KMS-11 (cell line): ENCODE measurements around the gene ST7.
"Not testable (repeated sequence)": the region's sequence is repeated elsewhere in the genome, so short reads cannot be mapped to it uniquely, and the experiment has no call there.

Experiments used
- H2AFZ ChIP-seq: fragments of 200-600 bp; sonication (generic); 2 replicates; pipeline ENCODE4 v1.6.1; 2016; ENCODE audit warnings: antibody characterized with exemption, mixed run types, low read depth
- H3K27ac ChIP-seq: fragments of 200-600 bp; sonication (generic); 2 replicates; pipeline ENCODE4 v1.6.1; 2016; ENCODE audit warnings: mild to moderate bottlenecking, mixed run types
- H3K27me3 ChIP-seq: fragments of 200-600 bp; sonication (generic); 2 replicates; pipeline ENCODE4 v1.6.1; 2017; ENCODE audit warnings: mild to moderate bottlenecking, low read depth, mixed run types, moderate library complexity; ENCODE audit not compliant: insufficient read depth
- H3K36me3 ChIP-seq: fragments of 200-600 bp; sonication (generic); 2 replicates; pipeline ENCODE4 v1.6.1; 2017; ENCODE audit warnings: mild to moderate bottlenecking, mixed run types; ENCODE audit not compliant: insufficient read depth
- H3K4me1 ChIP-seq: fragments of 200-600 bp; sonication (generic); 2 replicates; pipeline ENCODE4 v1.6.1; 2016; ENCODE audit warnings: mild to moderate bottlenecking, low read depth, mixed run types; ENCODE audit not compliant: poor library complexity, severe bottlenecking
- H3K4me2 ChIP-seq: fragments of 200-600 bp; sonication (generic); 2 replicates; pipeline ENCODE4 v1.7.0; 2016; ENCODE audit warnings: mild to moderate bottlenecking, mixed run types
- H3K4me3 ChIP-seq: fragments of 200-600 bp; sonication (generic); IDR thresholded peaks from 2 replicates; pipeline ENCODE4 v1.6.1; 2017; ENCODE audit warnings: low read depth, low read length, mixed read lengths; ENCODE audit not compliant: insufficient read depth
- H3K79me2 ChIP-seq: fragments of 200-600 bp; sonication (generic); 2 replicates; pipeline ENCODE4 v1.6.1; 2016; ENCODE audit warnings: low read depth, mixed run types; ENCODE audit not compliant: insufficient read depth
- H3K9ac ChIP-seq: fragments of 200-600 bp; sonication (generic); 2 replicates; pipeline ENCODE4 v1.6.1; 2016; ENCODE audit warnings: mild to moderate bottlenecking, mixed run types
- H4K20me1 ChIP-seq: fragments of 200-600 bp; sonication (generic); 2 replicates; pipeline ENCODE4 v1.6.1; 2016; ENCODE audit warnings: mild to moderate bottlenecking, mixed run types; ENCODE audit not compliant: insufficient read depth
- TF ChIP-seq, protein P1 (sequence below): fragments of 200-600 bp; sonication (generic); conservative IDR thresholded peaks from 2 replicates; pipeline ENCODE4 v1.6.1; 2017; ENCODE audit warnings: low read depth, mild to moderate bottlenecking, antibody characterized with exemption, low read length, moderate library complexity, mixed read lengths

ST7 gene

DNA sequence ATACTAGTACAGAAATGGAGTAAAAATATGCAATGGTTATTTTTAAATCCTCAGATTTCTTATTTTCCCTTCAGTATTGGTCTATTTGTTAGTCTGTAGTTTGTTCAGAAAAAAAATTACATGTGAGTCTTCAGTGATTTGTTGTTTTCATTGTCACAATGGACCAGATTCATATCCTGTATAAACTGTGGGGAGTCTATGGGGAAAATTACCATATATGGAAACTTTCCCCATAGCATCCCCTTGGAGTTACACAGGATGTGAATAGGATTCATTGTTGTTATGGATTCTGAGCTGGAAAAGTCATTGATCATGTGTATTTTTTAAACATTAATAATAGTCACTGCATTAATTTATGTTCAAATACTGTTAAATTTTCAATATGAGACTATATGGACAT is 72.6 kb downstream of the ST7 start:
- Histone ChIP-seq H4K20me1 (no peaks in the 10 kb centered on the region), H3K27me3 (no peaks in the 10 kb centered on the region), H3K79me2 (no peaks in the 10 kb centered on the region), H3K36me3 (no peaks in the 10 kb centered on the region), H3K4me3 (no peak overlapping the region), H3K9ac (no peak overlapping the region), H3K4me1 (no peaks in the 10 kb centered on the region), H3K4me2 (no peak overlapping the region), H2AFZ (no peak overlapping the region), H3K27ac (no peak overlapping the region)
- TF ChIP-seq, protein P1, sequence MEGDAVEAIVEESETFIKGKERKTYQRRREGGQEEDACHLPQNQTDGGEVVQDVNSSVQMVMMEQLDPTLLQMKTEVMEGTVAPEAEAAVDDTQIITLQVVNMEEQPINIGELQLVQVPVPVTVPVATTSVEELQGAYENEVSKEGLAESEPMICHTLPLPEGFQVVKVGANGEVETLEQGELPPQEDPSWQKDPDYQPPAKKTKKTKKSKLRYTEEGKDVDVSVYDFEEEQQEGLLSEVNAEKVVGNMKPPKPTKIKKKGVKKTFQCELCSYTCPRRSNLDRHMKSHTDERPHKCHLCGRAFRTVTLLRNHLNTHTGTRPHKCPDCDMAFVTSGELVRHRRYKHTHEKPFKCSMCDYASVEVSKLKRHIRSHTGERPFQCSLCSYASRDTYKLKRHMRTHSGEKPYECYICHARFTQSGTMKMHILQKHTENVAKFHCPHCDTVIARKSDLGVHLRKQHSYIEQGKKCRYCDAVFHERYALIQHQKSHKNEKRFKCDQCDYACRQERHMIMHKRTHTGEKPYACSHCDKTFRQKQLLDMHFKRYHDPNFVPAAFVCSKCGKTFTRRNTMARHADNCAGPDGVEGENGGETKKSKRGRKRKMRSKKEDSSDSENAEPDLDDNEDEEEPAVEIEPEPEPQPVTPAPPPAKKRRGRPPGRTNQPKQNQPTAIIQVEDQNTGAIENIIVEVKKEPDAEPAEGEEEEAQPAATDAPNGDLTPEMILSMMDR = no peak

DNA sequence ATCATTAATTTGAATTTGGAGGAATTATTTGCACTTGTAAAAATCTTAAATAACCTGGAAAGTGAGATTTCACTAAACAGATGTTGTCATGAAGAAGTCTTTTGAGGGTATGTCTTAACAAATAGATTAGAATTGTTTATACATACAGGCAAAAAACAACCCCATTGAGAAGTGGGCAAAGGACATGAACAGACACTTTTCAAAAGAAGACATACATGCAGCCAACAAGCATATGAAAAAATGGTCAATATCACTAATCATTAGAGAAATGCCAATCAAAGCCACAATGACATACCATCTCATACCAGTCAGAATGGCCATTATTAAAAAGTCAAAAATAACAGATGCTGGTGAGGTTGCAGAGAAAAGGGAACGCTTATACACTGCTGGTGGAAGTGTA is 77.0 kb downstream of the ST7 start:
- not testable (repeated sequence) for H3K27ac ChIP-seq, H3K27me3 ChIP-seq, H3K4me3 ChIP-seq, H3K4me1 ChIP-seq, H3K79me2 ChIP-seq, H4K20me1 ChIP-seq, H3K36me3 ChIP-seq, H3K9ac ChIP-seq, H2AFZ ChIP-seq, H3K4me2 ChIP-seq

DNA sequence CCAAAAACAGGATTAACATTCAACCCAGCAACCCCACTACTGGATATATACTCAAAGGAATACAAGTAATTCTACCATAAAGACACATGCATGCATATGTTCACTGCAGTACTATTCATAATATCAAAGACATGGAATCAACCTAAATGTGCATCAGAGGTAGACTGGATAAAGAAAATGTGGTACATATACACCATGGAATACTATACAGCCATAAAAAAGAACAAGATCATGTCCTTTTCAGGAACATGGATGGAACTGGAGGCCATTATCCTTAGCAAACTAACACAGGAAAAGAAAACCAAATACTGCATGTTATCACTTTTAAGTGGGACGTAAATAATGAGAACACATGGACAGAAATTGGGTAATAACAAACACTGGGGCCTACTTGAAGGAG is 77.5 kb downstream of the ST7 start:
- H3K27me3 ChIP-seq, H4K20me1 ChIP-seq, H3K27ac ChIP-seq, H3K36me3 ChIP-seq, H3K4me2 ChIP-seq, H3K4me3 ChIP-seq, H3K9ac ChIP-seq, H2AFZ ChIP-seq, H3K4me1 ChIP-seq, H3K79me2 ChIP-seq: not testable (repeated sequence)

DNA sequence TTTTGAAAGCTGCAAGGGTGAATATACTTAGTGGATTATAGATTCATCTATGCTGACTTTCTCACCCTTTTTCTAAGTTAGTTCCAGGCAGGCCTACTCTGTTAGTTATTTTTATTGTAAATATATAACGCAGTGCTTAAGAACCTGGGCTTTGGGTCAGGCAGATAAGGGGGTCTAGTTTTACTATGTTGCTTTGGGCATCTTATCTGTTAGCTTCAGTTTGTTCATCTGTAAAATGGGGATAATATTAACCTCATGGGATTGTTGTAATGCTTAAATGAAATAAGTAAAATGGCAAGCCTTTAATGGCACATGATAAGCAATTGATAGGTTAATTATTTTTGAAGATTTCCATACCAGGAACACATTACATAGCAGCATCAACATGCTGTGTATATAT is 79.5 kb downstream of the ST7 start:
- Histone ChIP-seq H3K27ac (no peak overlapping the region), H4K20me1 (no peaks in the 10 kb centered on the region), H2AFZ (no peak overlapping the region), H3K36me3 (no peaks in the 10 kb centered on the region), H3K4me3 (no peak overlapping the region), H3K4me1 (no peaks in the 10 kb centered on the region), H3K27me3 (no peaks in the 10 kb centered on the region), H3K79me2 (no peaks in the 10 kb centered on the region; the same call in 1 of the 2 replicates), H3K4me2 (no peak overlapping the region), H3K9ac (no peak overlapping the region)
- TF ChIP-seq, protein P1 = no peak

DNA sequence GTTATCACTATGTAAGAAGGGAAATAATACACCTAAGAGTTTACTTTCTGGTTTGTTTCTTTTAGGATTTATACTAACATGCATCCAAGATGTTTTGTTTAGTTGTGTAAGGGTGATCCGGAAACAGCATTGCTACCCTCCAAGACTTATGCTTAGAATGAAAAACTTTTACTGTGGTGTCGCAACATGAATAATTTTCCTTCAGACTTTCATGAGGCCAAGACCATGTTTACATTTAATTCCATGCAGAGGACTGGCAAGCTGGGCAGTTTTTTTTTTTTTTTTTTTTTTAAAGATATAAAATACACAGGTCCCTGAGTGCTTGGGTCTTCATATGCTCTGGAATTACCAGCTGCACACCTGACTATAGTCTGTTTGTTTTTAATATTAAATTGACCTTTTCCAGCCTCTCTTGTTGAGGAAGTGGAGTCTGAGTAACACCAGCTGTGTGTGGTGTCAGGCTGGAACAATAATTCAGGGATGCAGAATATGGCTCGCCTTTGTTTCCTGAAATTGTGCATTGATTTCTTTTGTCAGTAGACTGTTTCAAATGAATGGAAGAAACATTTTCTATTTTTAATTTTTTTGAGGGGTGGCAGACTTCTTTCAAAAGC is 81.7 kb downstream of the ST7 start:
- H2AFZ ChIP-seq = no peak overlapping the region
- H3K27me3 ChIP-seq = no peaks in the 10 kb centered on the region
- no peaks in the 10 kb centered on the region for H3K36me3 ChIP-seq
- TF ChIP-seq, protein P1 = no peak
- H3K79me2 ChIP-seq = no peaks in the 10 kb centered on the region; the same call in 1 of the 2 replicates
- H3K9ac ChIP-seq = no peak overlapping the region
- H3K4me2 ChIP-seq = no peak overlapping the region
- no peak overlapping the region for H3K27ac ChIP-seq
- no peaks in the 10 kb centered on the region for H3K4me1 ChIP-seq
- H3K4me3 ChIP-seq = no peak overlapping the region
- H4K20me1 ChIP-seq = no peaks in the 10 kb centered on the region
